A673 (cell line): Measurements from ENCODE around the gene RNU1-4. TPM values are rescaled to one million over a fixed set of nuclear protein-coding genes. Genes with fewer than 3 reads are reported as not detected.
"Not testable (repeated sequence)": the region's sequence is repeated elsewhere in the genome, so short reads cannot be mapped to it uniquely, and the experiment has no call there.

ENCODE experiments used
- BruUV-seq: library from RNA; stranded (reverse); fragments of 400-500 nt; replicated peaks from 2 replicates; lab custom pipeline; 2021; lab: Mats Ljungman, UMichigan
- CTCF ChIA-PET: fragments of 300-600 bp; sonication (Branson Sonifier 250); formaldehyde crosslinking; loops from one replicate; lab custom pipeline; 2022; ENCODE audit warnings: antibody characterized with exemption; lab: Charles Lee
- POLR2A ChIA-PET: fragments of 300-600 bp; sonication (Branson Sonifier 250); formaldehyde crosslinking; loops from one replicate; lab custom pipeline; 2022; ENCODE audit warnings: antibody characterized with exemption; ENCODE audit not compliant: low non-redundant PET; lab: Charles Lee
- DNase-seq: peaks from one replicate; pipeline ENCODE4 v3.0.0-alpha.2; 2015; ENCODE audit warnings: low spot score
- H3K27ac ChIP-seq: fragments of 200-600 bp; sonication (generic); 2 replicates; pipeline ENCODE4 v1.5.1; 2016; ENCODE audit warnings: mixed run types, low read depth, mild to moderate bottlenecking, mixed read lengths, antibody characterized with exemption, low read length; ENCODE audit not compliant: poor library complexity, severe bottlenecking
- H3K27me3 ChIP-seq: fragments of 200-600 bp; sonication (generic); replicated peaks from 2 replicates; pipeline ENCODE4 v1.6.1; 2017; ENCODE audit warnings: mixed run types, low read depth, mild to moderate bottlenecking, mixed read lengths, antibody characterized with exemption, low read length; ENCODE audit not compliant: insufficient read depth, poor library complexity
- H3K36me3 ChIP-seq: fragments of 200-600 bp; sonication (generic); 2 replicates; pipeline ENCODE4 v1.6.1; 2016; ENCODE audit warnings: mixed run types, mild to moderate bottlenecking, mixed read lengths, antibody characterized with exemption, low read length; ENCODE audit not compliant: insufficient read depth, poor library complexity, severe bottlenecking
- H3K4me1 ChIP-seq: fragments of 200-600 bp; sonication (generic); 2 replicates; pipeline ENCODE4 v1.6.1; 2017; ENCODE audit warnings: mixed run types, mild to moderate bottlenecking, mixed read lengths, antibody characterized with exemption, low read length; ENCODE audit not compliant: insufficient read depth, poor library complexity, severe bottlenecking
- H3K4me3 ChIP-seq: fragments of 200-600 bp; sonication (generic); 2 replicates; pipeline ENCODE4 v1.5.1; 2016; ENCODE audit warnings: low read depth, mixed run types, mild to moderate bottlenecking, mixed read lengths, low read length; ENCODE audit not compliant: poor library complexity, severe bottlenecking
- H3K9me3 ChIP-seq: fragments of 200-600 bp; sonication (generic); 2 replicates; pipeline ENCODE4 v1.6.1; 2016; ENCODE audit warnings: mixed run types, low read depth, mild to moderate bottlenecking, mixed read lengths, antibody characterized with exemption, low read length; ENCODE audit not compliant: poor library complexity, severe bottlenecking
- CTCF ChIP-seq: fragments of 300-800, 200-600 bp; sonication (generic); conservative IDR thresholded peaks from 2 replicates; pipeline ENCODE4 v1.5.1; 2017; ENCODE audit warnings: low read depth, mild to moderate bottlenecking, antibody characterized with exemption, low read length, moderate library complexity, mixed read lengths
- EZH2 ChIP-seq: fragments of 200-600 bp; sonication (generic); IDR thresholded peaks from 2 replicates; pipeline ENCODE4 v1.6.1; 2017; ENCODE audit warnings: borderline replicate concordance, low read depth, mild to moderate bottlenecking, mixed read lengths, antibody characterized with exemption, low read length; ENCODE audit not compliant: poor library complexity, severe bottlenecking
- intact Hi-C: fragments of 100-400 bp; cut with micrococcal nuclease; formaldehyde crosslinking; loops from one replicate; pipeline ENCODE4 v1.10.0; 2022; ENCODE audit not compliant: unreplicated experiment
- total RNA-seq: library from RNA; stranded (reverse); gene quantifications from 2 replicates; pipeline ENCODE4 v1.2.3, GENCODE V29; 2021

RNU1-4 gene
- total RNA-seq, 1 experiment from 2014 or later: 1,866 TPM

- no peak for DNase-seq
- no peak for TF ChIP-seq CTCF
- no peak for TF ChIP-seq EZH2
- BruUV-seq: no TSS peak
Measured at GRCh38 chr1:16716691-16717335, 23.5 kb upstream of the RNU1-4 start.

GRCh38 chr1:16717336-16718098 lies 22.8 kb upstream of the RNU1-4 start:
- intact Hi-C loops: no loop called here
- no peak overlapping the region for H3K4me3 ChIP-seq
- H3K9me3 ChIP-seq: no peaks in the 10 kb centered on the region
- BruUV-seq: no TSS peak
- H3K4me1 ChIP-seq: peaks cover 5% of the 10 kb centered on the region
- ChIA-PET POLR2A (no interaction called here), CTCF (interaction anchor here (0.8 kb wide), 1 partner anchor 10 kb away, joined by 4 read pairs; no protein-coding TSS in a partner anchor)
- peak; percentile 52 for DNase-seq
- TF ChIP-seq CTCF: no peak
- TF ChIP-seq EZH2: no peak
- no peaks in the 10 kb centered on the region for H3K27me3 ChIP-seq
- H3K27ac ChIP-seq: no peak overlapping the region
- no peaks in the 10 kb centered on the region for H3K36me3 ChIP-seq

More at GRCh38 chr1:16716691-16717335, 23.5 kb upstream of the RNU1-4 start:
- Histone ChIP-seq H3K4me3 (no peak overlapping the region), H3K9me3 (no peaks in the 10 kb centered on the region), H3K27ac (no peak overlapping the region), H3K4me1 (peaks cover 5% of the 10 kb centered on the region), H3K27me3 (no peaks in the 10 kb centered on the region), H3K36me3 (no peaks in the 10 kb centered on the region)
- ChIA-PET CTCF (no interaction called here), POLR2A (interaction anchor here (0.7 kb wide), 1 partner anchor 309 kb away, joined by 5 read pairs; no protein-coding TSS in a partner anchor)
- intact Hi-C loops: no loop called here

GRCh38 chr1:16718099-16718907 lies 22.0 kb upstream of the RNU1-4 start:
- CTCF ChIA-PET: interaction anchor here (0.8 kb wide), 1 partner anchor 11 kb away, joined by 4 read pairs; no protein-coding TSS in a partner anchor
- BruUV-seq, H3K36me3 ChIP-seq, H3K27ac ChIP-seq, POLR2A ChIA-PET, H3K27me3 ChIP-seq, H3K9me3 ChIP-seq, H3K4me3 ChIP-seq, intact Hi-C loops, H3K4me1 ChIP-seq, DNase-seq: not testable (repeated sequence)
